Tibial nerve (tissue), 4 donors: ENCODE data around the gene KCTD14.

ENCODE experiments used
- EP300 ChIP-seq, 2 donors: sonication (generic); formaldehyde crosslinking; IDR thresholded peaks; one replicate each; pipeline ENCODE4 v1.6.1; 2017; ENCODE audit warnings: antibody characterized with exemption in 2 of 2, mild to moderate bottlenecking in 1 of 2
- POLR2A ChIP-seq, 2 donors: fragments of 450-650 bp; IDR thresholded peaks; one replicate each; pipeline ENCODE4 v1.6.1; 2017; ENCODE audit warnings: antibody characterized with exemption in 2 of 2, mild to moderate bottlenecking in 2 of 2, moderate library complexity in 2 of 2
- TF ChIP-seq, protein P1 (sequence below), 5 experiments: fragments of 200-600 bp in 3 of 5; fragments of 450-650 bp in 2 of 5; sonication (generic) in 3 of 5; IDR thresholded peaks; one replicate each; pipeline ENCODE4 v1.5.1; 2016 to 2019; ENCODE audit warnings: antibody characterized with exemption in 5 of 5, mild to moderate bottlenecking in 3 of 5, moderate library complexity in 2 of 5

DNA sequence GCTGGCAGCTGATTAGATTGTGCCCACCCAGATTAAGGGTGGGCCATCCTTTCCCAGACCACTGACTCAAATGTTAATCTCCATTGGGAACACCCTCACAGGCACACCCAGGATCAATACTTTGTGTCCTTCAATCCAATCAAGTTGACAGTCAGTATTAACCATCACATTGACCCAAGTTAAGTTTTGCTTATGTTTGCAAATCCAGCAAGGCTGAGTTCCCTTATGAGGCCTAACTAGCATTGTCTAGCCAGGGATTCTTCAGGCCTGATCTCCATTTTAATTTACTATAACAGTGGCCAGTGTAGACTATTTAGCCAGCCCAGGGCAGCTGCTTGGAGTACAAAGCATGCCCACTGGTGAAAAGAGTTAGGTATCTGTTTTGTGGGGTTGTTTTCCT, 2.3 kb upstream of the KCTD14 start:
- TF ChIP-seq, protein P1, sequence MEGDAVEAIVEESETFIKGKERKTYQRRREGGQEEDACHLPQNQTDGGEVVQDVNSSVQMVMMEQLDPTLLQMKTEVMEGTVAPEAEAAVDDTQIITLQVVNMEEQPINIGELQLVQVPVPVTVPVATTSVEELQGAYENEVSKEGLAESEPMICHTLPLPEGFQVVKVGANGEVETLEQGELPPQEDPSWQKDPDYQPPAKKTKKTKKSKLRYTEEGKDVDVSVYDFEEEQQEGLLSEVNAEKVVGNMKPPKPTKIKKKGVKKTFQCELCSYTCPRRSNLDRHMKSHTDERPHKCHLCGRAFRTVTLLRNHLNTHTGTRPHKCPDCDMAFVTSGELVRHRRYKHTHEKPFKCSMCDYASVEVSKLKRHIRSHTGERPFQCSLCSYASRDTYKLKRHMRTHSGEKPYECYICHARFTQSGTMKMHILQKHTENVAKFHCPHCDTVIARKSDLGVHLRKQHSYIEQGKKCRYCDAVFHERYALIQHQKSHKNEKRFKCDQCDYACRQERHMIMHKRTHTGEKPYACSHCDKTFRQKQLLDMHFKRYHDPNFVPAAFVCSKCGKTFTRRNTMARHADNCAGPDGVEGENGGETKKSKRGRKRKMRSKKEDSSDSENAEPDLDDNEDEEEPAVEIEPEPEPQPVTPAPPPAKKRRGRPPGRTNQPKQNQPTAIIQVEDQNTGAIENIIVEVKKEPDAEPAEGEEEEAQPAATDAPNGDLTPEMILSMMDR (IDR thresholded peaks at IDR 0.05): no peak
- TF ChIP-seq POLR2A (IDR thresholded peaks at IDR 0.05): no peak
- TF ChIP-seq EP300 (IDR thresholded peaks at IDR 0.05): no peak
